ENCODE data around the gene NIM1K.

Gene NIM1K

GRCh38 chr5:43208658-43209057, 16.6 kb downstream of the NIM1K start:
- no peak overlapping the region for H3K27ac ChIP-seq
- no peak for TF ChIP-seq CTCF (IDR thresholded peaks at IDR 0.05)

GRCh38 chr5:43209060-43209459, 17.0 kb downstream of the NIM1K start:
- H3K9me3 ChIP-seq, result no peaks in the 10 kb centered on the region
- H3K27ac ChIP-seq, result no peak overlapping the region
- no peaks in the 10 kb centered on the region for H3K36me3 ChIP-seq
- H3K4me1 ChIP-seq, result no peaks in the 10 kb centered on the region
- DNase-seq, result no peak
- intact Hi-C loops (cut with DNase I; ENCODE audit: low total_unique reads), result no loop called here
- peaks cover 0 to 4% of the 10 kb centered on the region in 2 donors for H3K27me3 ChIP-seq
- H3K4me3 ChIP-seq, result no peak overlapping the region
- TF ChIP-seq CTCF (IDR thresholded peaks at IDR 0.05), result no peak

More at GRCh38 chr5:43208658-43209057, 16.6 kb downstream of the NIM1K start:
- Histone ChIP-seq H3K9me3 (no peaks in the 10 kb centered on the region), H3K4me1 (no peaks in the 10 kb centered on the region), H3K36me3 (no peaks in the 10 kb centered on the region), H3K4me3 (no peak overlapping the region), H3K27me3 (peaks cover 0 to 4% of the 10 kb centered on the region in 2 donors)
- intact Hi-C loops (cut with DNase I; ENCODE audit: low total_unique reads), result no loop called here
- DNase-seq, result no peak

GRCh38 chr5:43209833-43210232, 17.8 kb downstream of the NIM1K start:
- no peak for DNase-seq
- H3K27me3 ChIP-seq, result peaks cover 0 to 4% of the 10 kb centered on the region in 2 donors

DNA sequence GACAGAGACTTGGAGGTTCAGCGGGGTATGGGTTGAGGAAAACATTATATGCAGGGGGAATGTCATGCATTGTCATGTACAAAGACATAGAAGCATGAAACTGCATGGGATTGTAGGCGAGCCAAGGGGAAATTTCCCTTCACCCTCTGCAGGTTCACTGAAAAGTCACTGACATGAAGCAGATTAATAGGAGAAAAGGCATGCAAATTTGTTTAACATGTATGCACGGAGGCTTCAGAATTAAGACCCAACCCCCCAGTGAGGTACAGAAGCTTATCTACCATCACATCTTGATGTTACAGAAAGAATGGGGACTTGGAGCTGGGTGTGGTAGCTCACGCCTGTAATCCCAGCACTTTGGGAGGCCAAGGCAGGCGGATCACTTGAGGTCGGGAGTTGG, 18.5 kb downstream of the NIM1K start:
- H3K36me3 ChIP-seq, result no peaks in the 10 kb centered on the region
- DNase-seq, result no peak
- intact Hi-C loops (cut with DNase I; ENCODE audit: low total_unique reads), result no loop called here
- no peaks in the 10 kb centered on the region for H3K9me3 ChIP-seq
- H3K4me1 ChIP-seq, result no peaks in the 10 kb centered on the region
- TF ChIP-seq CTCF (IDR thresholded peaks at IDR 0.05), result no peak
- no peak overlapping the region for H3K4me3 ChIP-seq
- peaks cover 0 to 4% of the 10 kb centered on the region in 2 donors for H3K27me3 ChIP-seq
- H3K27ac ChIP-seq, result no peak overlapping the region

More at GRCh38 chr5:43209833-43210232, 17.8 kb downstream of the NIM1K start:
- H3K9me3 ChIP-seq, result no peaks in the 10 kb centered on the region
- no peaks in the 10 kb centered on the region for H3K36me3 ChIP-seq
- H3K27ac ChIP-seq, result no peak overlapping the region
- TF ChIP-seq CTCF (IDR thresholded peaks at IDR 0.05), result no peak
- H3K4me1 ChIP-seq, result no peaks in the 10 kb centered on the region
- intact Hi-C loops (cut with DNase I; ENCODE audit: low total_unique reads), result no loop called here
- no peak overlapping the region for H3K4me3 ChIP-seq

GRCh38 chr5:43213951-43214350, 21.9 kb downstream of the NIM1K start:
- no peak overlapping the region for H3K4me3 ChIP-seq

More at GRCh38 chr5:43213951-43214350, 21.9 kb downstream of the NIM1K start:
- H3K4me1 ChIP-seq, result no peaks in the 10 kb centered on the region
- intact Hi-C loops (cut with DNase I; ENCODE audit: low total_unique reads), result no loop called here
- peaks cover 0 to 4% of the 10 kb centered on the region in 2 donors for H3K27me3 ChIP-seq
- DNase-seq, result no peak
- no peaks in the 10 kb centered on the region for H3K9me3 ChIP-seq
- no peak for TF ChIP-seq CTCF (IDR thresholded peaks at IDR 0.05)
- H3K27ac ChIP-seq, result no peak overlapping the region
- H3K36me3 ChIP-seq, result no peaks in the 10 kb centered on the region
